Psoas muscle (tissue), 8 donors: ENCODE results near the gene HOXD8. TPM values are rescaled to one million over a fixed set of nuclear protein-coding genes. Genes with fewer than 3 reads are reported as not detected.

Experiments
- ATAC-seq, 4 donors: fragments of 200-7000 bp; cut with Tn5 transposase; one replicate each; pipeline ENCODE4 v1.9.1; 2020; ENCODE audit warnings: moderate library complexity in 3 of 4, mild to moderate bottlenecking in 2 of 4
- DNase-seq, 2 donors: peaks; one replicate each; pipeline ENCODE4 v3.0.0-alpha.2; 2020
- H3K27ac ChIP-seq: fragments of 200-600 bp; one replicate; pipeline ENCODE4 v1.8.0; 2022
- H3K27me3 ChIP-seq, 3 donors: fragments of 200-600 bp in 1 of 3; one replicate each; pipeline versions ENCODE4 v1.6.1 to v1.8.0; 2013 to 2022; ENCODE audit warnings: low read length in 2 of 3, mild to moderate bottlenecking in 2 of 3, moderate library complexity in 1 of 3; ENCODE audit not compliant: insufficient read depth in 3 of 3
- H3K36me3 ChIP-seq, 2 donors: fragments of 200-600 bp in 1 of 2; one replicate each; pipeline versions ENCODE4 v1.6.1 to v1.8.0; 2013 to 2022; ENCODE audit warnings: low read depth in 1 of 2, mild to moderate bottlenecking in 1 of 2, moderate library complexity in 1 of 2; ENCODE audit not compliant: insufficient read depth in 1 of 2
- H3K4me1 ChIP-seq: fragments of 200-600 bp; one replicate; pipeline ENCODE4 v1.8.0; 2022
- H3K4me3 ChIP-seq: fragments of 200-600 bp; one replicate; pipeline ENCODE4 v1.8.0; 2022; ENCODE audit warnings: mild to moderate bottlenecking
- H3K9me3 ChIP-seq: fragments of 200-600 bp; one replicate; pipeline ENCODE4 v1.8.0; 2022
- WGBS, 3 donors: extraction: QIAGEN DNeasy Blood & Tissue Kit; methylation state at CpG; one replicate each; pipeline versions ENCODE4 v1.1.6 to v1.1.7; 2013; 5-methylcytosine and 5-hydroxymethylcytosine counted together
- intact Hi-C, 2 donors: fragments of 100-400 bp; cut with DNase I; formaldehyde crosslinking; loops; one replicate each; pipeline versions ENCODE4 v1.11.0 to v1.14.2; 2022
- polyA plus RNA-seq, 3 donors: library from polyadenylated mRNA; stranded (reverse); fragments of 200-250 nt; gene quantifications; one replicate each; pipeline ENCODE4 v1.2.3, GENCODE V29; 2013
- total RNA-seq, 4 donors: library from RNA; stranded (reverse); fragmentation: NEBNext Ultra II Directional in 2 of 4; extraction: Animal tissue kit (Norgen Biotek cat#: 25700) in 2 of 4; gene quantifications; one replicate each; pipeline versions ENCODE4 v1.2.1 to v1.2.4, GENCODE V29; 2021 to 2023
- TF ChIP-seq, protein P1 (sequence below): fragments of 200-600 bp; IDR thresholded peaks from one replicate; pipeline ENCODE4 v1.8.0; 2022; ENCODE audit warnings: antibody characterized with exemption
- donor health status: healthy with polysubstance abuse.
- donor health status: DM: no; HTN: no; CAD: no; lungs with moderate emphysema.
- donor health status: Bipolar disorder and iron deficiency.
- donor health status: healthy.
- donor health status: DM: yes; HTN: yes; CAD: no.
- donor health status: DM: no; HTN: no; CAD: no.
- donor health status: DM: no; HTN: no; CAD: no.
- donor health status: DM: yes; HTN: yes; CAD: no.

Gene HOXD8
- total and polyA plus RNA-seq, 7 donors = 3.3 to 52.5 (median 12.9) TPM

DNA sequence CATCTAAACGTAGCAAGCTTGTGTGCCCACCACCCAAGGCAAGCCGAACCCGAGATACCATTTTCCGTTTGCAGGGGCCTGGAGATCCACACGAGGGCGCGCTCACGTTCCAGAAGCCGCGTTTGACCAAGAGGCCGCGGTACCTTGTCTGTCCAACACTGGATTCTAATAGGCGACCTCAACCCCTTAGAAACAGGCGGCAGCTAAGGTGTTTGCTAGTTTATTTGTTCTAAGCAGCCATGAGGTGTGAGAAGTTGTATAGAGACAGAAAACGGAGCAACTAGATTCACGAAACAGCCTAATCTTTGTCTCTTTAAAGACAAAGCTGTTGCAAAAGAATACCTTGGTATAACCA lies 18.2 kb upstream of the HOXD8 start:
- intact Hi-C loops = loop anchor here in 1 of 2 donors (5.0 kb wide), 1 partner anchor 34 kb away; no protein-coding TSS in a partner anchor
- 4% methylated on average over 16 of the region's 16 CpGs for WGBS, 3 donors
- H3K27me3 ChIP-seq = peaks cover 2 to 99% (median 64%) of the 10 kb centered on the region in 3 donors

DNA sequence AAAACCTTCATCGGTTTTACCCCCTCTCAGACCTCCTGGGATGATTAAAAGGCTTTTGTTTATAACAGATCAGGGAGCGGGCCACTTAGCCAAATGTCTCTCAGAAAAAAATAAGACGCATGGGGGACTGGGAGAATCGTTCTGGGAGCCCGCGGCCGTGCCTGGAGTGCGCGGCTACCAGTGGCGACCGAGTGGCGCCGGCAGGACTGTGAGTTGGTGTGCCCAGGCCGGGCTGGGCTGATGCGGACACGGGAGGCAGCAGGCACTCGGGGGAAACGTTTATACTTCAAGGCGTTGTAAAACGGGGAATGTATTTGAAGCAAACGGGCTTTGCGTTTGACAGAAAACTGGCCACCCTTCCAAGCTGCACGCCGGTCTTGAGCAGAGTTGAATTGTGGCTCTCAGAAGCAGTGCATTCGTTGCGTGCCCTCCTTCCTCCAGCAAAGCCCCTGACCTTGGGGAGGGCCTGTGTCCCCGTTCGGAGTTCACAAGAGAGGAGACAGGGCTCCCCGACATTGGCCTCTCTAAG lies 17.6 kb upstream of the HOXD8 start:
- no peak for ATAC-seq
- 10 to 13% (median 12%) methylated on average over 29 of the region's 29 CpGs for WGBS, 3 donors
- no peaks in the 10 kb centered on the region for H3K36me3 ChIP-seq
- TF ChIP-seq, protein P1, sequence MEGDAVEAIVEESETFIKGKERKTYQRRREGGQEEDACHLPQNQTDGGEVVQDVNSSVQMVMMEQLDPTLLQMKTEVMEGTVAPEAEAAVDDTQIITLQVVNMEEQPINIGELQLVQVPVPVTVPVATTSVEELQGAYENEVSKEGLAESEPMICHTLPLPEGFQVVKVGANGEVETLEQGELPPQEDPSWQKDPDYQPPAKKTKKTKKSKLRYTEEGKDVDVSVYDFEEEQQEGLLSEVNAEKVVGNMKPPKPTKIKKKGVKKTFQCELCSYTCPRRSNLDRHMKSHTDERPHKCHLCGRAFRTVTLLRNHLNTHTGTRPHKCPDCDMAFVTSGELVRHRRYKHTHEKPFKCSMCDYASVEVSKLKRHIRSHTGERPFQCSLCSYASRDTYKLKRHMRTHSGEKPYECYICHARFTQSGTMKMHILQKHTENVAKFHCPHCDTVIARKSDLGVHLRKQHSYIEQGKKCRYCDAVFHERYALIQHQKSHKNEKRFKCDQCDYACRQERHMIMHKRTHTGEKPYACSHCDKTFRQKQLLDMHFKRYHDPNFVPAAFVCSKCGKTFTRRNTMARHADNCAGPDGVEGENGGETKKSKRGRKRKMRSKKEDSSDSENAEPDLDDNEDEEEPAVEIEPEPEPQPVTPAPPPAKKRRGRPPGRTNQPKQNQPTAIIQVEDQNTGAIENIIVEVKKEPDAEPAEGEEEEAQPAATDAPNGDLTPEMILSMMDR = no peak
- H3K27me3 ChIP-seq = peaks cover 4 to 99% (median 66%) of the 10 kb centered on the region in 3 donors
- H3K27ac ChIP-seq = no peak overlapping the region
- peaks cover 6% of the 10 kb centered on the region for H3K4me1 ChIP-seq
- no peak overlapping the region for H3K4me3 ChIP-seq
- no peak for DNase-seq
- intact Hi-C loops = loop anchor here in 1 of 2 donors (5.0 kb wide), 1 partner anchor 35 kb away; no protein-coding TSS in a partner anchor
- H3K9me3 ChIP-seq = no peaks in the 10 kb centered on the region

More for the DNA sequence above, 18.2 kb upstream of the HOXD8 start:
- Histone ChIP-seq H3K4me1 (peaks cover 5% of the 10 kb centered on the region), H3K27ac (no peak overlapping the region), H3K4me3 (no peak overlapping the region), H3K9me3 (no peaks in the 10 kb centered on the region), H3K36me3 (no peaks in the 10 kb centered on the region)
- TF ChIP-seq, protein P1 = peak; percentile 60
- no peak for DNase-seq
- peak in 3 of 4 donors; percentile 36 to 54 (median 43) for ATAC-seq

DNA sequence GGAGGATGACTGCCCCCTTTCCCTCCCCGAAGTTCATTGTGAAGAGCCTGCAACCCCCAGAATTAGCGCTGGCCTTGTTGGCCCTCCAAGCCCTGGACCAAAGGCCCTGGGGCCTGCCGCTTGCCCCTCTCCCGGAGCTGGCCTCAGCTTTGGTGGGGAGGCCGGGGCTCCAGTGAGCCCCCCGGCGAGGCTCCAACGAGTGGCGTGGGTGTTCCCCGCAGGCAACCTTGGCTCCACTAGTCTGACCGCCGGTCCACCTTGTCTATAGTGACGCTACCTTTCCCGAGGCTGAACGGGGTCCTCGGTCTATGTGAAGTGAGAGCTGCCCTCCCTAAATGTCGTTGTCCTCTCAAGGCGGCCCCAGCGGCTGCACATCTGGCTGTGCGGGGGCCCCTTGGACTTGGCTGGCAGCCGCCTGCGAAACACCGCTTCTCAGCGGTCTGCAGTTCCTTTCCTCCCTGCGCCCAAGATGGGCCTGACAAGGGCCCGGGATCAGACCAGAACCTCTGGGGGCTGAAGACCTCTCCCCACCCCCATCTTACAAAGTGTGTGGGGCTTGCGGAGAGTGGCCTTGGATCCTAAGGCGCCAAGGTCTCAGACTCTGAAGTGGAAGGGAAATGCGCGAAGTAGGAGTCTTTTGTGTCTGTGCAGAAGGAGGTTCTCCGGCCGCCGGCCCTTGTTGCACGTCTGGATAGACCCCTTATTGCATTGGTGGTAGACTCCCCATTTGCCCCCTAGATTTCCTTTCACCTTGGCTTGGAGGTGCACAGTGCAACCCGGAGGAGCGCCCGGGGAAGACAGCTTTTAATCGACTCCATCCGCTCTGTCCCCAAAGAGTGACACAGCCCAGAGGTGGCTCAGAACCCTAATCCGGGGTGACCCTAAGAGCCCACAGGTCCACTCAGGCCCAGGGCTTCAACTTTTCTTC lies 16.9 kb upstream of the HOXD8 start:
- intact Hi-C loops = loop anchor here in 1 of 2 donors (5.0 kb wide), 1 partner anchor 35 kb away; no protein-coding TSS in a partner anchor

DNA sequence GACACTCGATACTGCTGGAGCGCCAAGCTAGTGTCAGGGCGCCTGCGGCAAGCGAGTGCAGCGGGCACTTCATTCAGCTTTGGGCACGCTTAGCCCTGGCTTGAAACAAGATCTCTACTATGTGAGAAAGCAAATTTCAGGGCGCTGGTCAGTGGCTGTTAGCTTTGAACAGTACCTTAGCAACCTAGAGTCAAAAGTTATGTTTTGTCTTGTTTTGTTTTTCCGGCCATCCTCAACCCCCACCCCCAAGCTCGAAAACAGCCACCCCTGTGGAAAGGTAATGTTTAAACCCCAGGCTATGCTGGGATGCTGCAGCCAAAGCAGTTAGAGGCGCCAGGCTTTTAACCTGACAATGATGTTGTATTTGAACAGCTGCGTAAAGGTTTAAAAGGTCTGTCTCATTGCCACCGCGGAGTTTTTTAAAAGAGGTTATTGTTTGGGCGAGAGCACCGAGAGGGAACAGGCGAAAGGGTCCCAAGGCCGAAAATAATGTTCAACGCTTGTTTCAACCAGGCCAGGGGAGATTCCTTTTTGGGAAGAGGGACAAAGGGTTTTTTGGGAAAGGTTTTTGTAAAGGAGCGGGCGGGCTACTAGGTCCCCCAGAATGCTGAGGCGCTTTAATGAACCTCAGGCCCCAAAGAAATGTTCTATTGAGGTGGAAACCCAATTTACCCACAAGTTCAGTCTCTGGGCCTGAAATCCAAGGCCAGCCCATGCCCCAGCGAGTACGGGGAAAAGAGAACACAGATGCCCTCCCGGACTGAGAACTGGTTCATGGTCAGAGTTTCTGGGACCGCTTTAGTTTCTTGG lies 15.2 kb upstream of the HOXD8 start:
- no peaks in the 10 kb centered on the region for H3K36me3 ChIP-seq
- ATAC-seq (no peak), DNase-seq (no peak)
- no peak overlapping the region for H3K4me3 ChIP-seq
- intact Hi-C loops = loop anchor here in 1 of 2 donors (5.0 kb wide), 1 partner anchor 37 kb away; no protein-coding TSS in a partner anchor
- TF ChIP-seq, protein P1 = no peak
- no peak overlapping the region for H3K27ac ChIP-seq
- H3K4me1 ChIP-seq = peaks cover 2% of the 10 kb centered on the region
- H3K9me3 ChIP-seq = no peaks in the 10 kb centered on the region
- 43 to 51% (median 46%) methylated on average over 26 of the region's 26 CpGs for WGBS, 3 donors
- peaks cover 4 to 100% (median 65%) of the 10 kb centered on the region in 3 donors for H3K27me3 ChIP-seq

More for the DNA sequence above, 16.9 kb upstream of the HOXD8 start:
- TF ChIP-seq, protein P1 = no peak
- no peak for ATAC-seq
- Histone ChIP-seq H3K27ac (no peak overlapping the region), H3K9me3 (no peaks in the 10 kb centered on the region), H3K4me1 (peaks cover 2% of the 10 kb centered on the region), H3K27me3 (peaks cover 4 to 100% (median 68%) of the 10 kb centered on the region in 3 donors), H3K4me3 (no peak overlapping the region), H3K36me3 (no peaks in the 10 kb centered on the region)
- 29 to 30% (median 29%) methylated on average over 39 to 40 of the region's 40 CpGs for WGBS, 3 donors
- no peak for DNase-seq
